ENCODE measurements around the gene ESPN. TPM values are rescaled to one million over a fixed set of nuclear protein-coding genes. Genes with fewer than 3 reads are reported as not detected.

ESPN gene
- polyA plus RNA-seq, 1 of the 3 experiments (the other 2 are of a cell fraction) = 0.33 TPM

DNA sequence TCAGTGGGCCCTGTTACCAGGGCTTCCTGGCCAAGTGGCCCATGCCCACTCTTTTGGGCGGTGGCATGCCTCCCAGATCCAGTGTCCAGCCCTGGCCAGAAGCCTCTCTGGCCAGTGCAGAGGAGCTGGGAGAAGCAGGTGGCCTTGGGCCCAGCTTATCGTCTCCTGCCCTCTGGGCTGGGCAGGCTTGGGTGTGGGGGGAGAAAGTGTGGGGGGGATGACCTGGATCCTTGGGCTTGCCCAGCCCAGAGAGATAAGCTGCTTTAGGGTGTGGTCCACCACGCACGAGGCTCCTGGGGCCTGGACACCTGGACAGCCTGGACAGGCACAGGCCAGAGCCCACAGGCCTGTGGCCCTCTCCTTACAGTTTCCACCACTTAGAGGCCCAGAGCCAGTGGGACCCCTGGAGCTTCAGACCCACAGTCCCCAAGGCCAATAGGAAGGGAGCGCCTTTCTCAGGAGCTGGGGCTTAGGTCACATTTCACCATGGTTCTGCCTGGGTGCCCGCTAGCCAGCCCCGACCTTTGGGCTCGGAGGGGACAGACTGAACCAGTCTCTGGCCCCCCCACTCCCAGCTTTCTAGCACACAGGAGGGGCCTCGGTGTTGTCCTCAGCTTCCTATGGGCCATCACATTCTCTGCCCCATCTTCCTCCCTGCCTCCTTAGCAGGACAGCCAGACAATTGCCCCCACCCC lies 1.8 kb downstream of the ESPN start:
- H3K4me3 ChIP-seq (ENCODE audit: low read depth in 2 of 2, low read length in 1 of 2) = no peak overlapping the region
- WGBS (ENCODE audit: low lambda C conversion rate) = 80% methylated on average over 1 of the region's 9 CpGs
- H2AFZ ChIP-seq (ENCODE audit: low read depth) = no peak overlapping the region
- no peak for DNase-seq
- H3K79me2 ChIP-seq (ENCODE audit: insufficient read depth) = no peaks in the 10 kb centered on the region
- H3K4me1 ChIP-seq (ENCODE audit: control insufficient read depth in 1 of 2, insufficient read depth in 2 of 2, low read depth in 1 of 2, low read length in 1 of 2) = peaks cover 6 to 14% of the 10 kb centered on the region in 2 experiments; a peak in 1 of 4 replicates
- H3K36me3 ChIP-seq (replicated peaks in 1 of 2; ENCODE audit: control insufficient read depth in 1 of 2, insufficient read depth in 2 of 2, low read length in 1 of 2) = no peaks in the 10 kb centered on the region
- H4K20me1 ChIP-seq (ENCODE audit: insufficient read depth) = no peaks in the 10 kb centered on the region
- H3K9me3 ChIP-seq = no peaks in the 10 kb centered on the region
- POLR2A ChIA-PET = no interaction called here
- no peak overlapping the region for H3K4me2 ChIP-seq
- H3K9ac ChIP-seq = no peak overlapping the region
- no peaks in the 10 kb centered on the region for H3F3A ChIP-seq (replicated peaks; ENCODE audit: insufficient read depth)
- CTCF ChIA-PET = interaction anchor here (0.6 to 16.1 kb wide), 7 partner anchors 12 to 195 kb away, joined by 3 to 290 read pairs (median 6); no protein-coding TSS in a partner anchor
- no peaks in the 10 kb centered on the region for H3K9me2 ChIP-seq
- peaks cover 17% of the 10 kb centered on the region for H3K27me3 ChIP-seq (ENCODE audit: insufficient read depth)
- no peak overlapping the region for H3K27ac ChIP-seq (ENCODE audit: low read depth in 2 of 2, low read length in 1 of 2)
- TF ChIP-seq SIN3A (IDR thresholded peaks at IDR 0.05; ENCODE audit: borderline replicate concordance, low read depth, low read length) (no peak), RXRA (IDR thresholded peaks at IDR 0.05; ENCODE audit: borderline replicate concordance, low read depth) (no peak)

DNA sequence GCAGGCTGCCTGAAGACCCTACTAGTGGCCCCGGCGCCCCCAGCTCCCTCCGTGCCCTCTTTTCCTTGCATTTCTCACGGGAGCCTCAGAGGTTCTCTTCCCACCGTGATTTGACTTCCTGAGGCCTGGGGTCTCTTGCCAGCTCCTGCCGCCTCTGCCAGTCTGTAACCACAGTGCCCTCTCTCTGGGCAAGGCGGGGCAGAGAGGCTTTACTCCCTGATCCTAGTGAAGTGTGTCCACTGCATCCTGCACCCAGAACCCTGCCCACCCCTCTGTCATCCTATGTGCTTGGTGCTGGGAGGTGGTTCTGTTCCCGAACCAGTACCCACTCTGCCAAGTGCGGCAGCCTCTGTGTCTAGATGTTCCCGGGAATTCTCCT lies 2.4 kb downstream of the ESPN start:
- Histone ChIP-seq H3K9ac (no peak overlapping the region), H3K4me2 (no peak overlapping the region), H3K36me3 (replicated peaks in 1 of 2; ENCODE audit: control insufficient read depth in 1 of 2, insufficient read depth in 2 of 2, low read length in 1 of 2) (no peaks in the 10 kb centered on the region), H3K4me1 (ENCODE audit: control insufficient read depth in 1 of 2, insufficient read depth in 2 of 2, low read depth in 1 of 2, low read length in 1 of 2) (peaks cover 6 to 14% of the 10 kb centered on the region in 2 experiments; a peak in 1 of 4 replicates), H3K27ac (ENCODE audit: low read depth in 2 of 2, low read length in 1 of 2) (no peak overlapping the region), H3K9me3 (no peaks in the 10 kb centered on the region), H3K9me2 (no peaks in the 10 kb centered on the region), H3K4me3 (ENCODE audit: low read depth in 2 of 2, low read length in 1 of 2) (no peak overlapping the region), H4K20me1 (ENCODE audit: insufficient read depth) (no peaks in the 10 kb centered on the region), H2AFZ (ENCODE audit: low read depth) (no peak overlapping the region), H3K79me2 (ENCODE audit: insufficient read depth) (no peaks in the 10 kb centered on the region), H3K27me3 (ENCODE audit: insufficient read depth) (peaks cover 17% of the 10 kb centered on the region), H3F3A (replicated peaks; ENCODE audit: insufficient read depth) (no peaks in the 10 kb centered on the region)
- WGBS (ENCODE audit: low lambda C conversion rate) = 80% methylated on average over 6 of the region's 10 CpGs
- ChIA-PET CTCF (interaction anchor here (1.0 to 16.1 kb wide), 6 partner anchors 11 to 180 kb away, joined by 3 to 290 read pairs (median 8); no protein-coding TSS in a partner anchor), POLR2A (no interaction called here)
- TF ChIP-seq FOXM1 (IDR thresholded peaks at IDR 0.05; ENCODE audit: low read depth) = no peak
- TF ChIP-seq GABPA (IDR thresholded peaks at IDR 0.05; ENCODE audit: low read depth) = no peak
- TF ChIP-seq, protein P1, sequence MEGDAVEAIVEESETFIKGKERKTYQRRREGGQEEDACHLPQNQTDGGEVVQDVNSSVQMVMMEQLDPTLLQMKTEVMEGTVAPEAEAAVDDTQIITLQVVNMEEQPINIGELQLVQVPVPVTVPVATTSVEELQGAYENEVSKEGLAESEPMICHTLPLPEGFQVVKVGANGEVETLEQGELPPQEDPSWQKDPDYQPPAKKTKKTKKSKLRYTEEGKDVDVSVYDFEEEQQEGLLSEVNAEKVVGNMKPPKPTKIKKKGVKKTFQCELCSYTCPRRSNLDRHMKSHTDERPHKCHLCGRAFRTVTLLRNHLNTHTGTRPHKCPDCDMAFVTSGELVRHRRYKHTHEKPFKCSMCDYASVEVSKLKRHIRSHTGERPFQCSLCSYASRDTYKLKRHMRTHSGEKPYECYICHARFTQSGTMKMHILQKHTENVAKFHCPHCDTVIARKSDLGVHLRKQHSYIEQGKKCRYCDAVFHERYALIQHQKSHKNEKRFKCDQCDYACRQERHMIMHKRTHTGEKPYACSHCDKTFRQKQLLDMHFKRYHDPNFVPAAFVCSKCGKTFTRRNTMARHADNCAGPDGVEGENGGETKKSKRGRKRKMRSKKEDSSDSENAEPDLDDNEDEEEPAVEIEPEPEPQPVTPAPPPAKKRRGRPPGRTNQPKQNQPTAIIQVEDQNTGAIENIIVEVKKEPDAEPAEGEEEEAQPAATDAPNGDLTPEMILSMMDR (IDR thresholded peaks at IDR 0.05) = no peak
- no peak for TF ChIP-seq TAF1 (IDR thresholded peaks at IDR 0.05; ENCODE audit: borderline replicate concordance, low read depth, low read length)
- TF ChIP-seq ELF1 (IDR thresholded peaks at IDR 0.05) = no peak
- TF ChIP-seq, protein P2, sequence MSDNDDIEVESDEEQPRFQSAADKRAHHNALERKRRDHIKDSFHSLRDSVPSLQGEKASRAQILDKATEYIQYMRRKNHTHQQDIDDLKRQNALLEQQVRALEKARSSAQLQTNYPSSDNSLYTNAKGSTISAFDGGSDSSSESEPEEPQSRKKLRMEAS (IDR thresholded peaks at IDR 0.05; ENCODE audit: low read depth) = no peak
- TF ChIP-seq EZH2phosphoT487 (IDR thresholded peaks at IDR 0.05; ENCODE audit: borderline replicate concordance, low read depth) = no peak
- no peak for TF ChIP-seq SMC3 (IDR thresholded peaks at IDR 0.05; ENCODE audit: low read depth, low read length)
- TF ChIP-seq, protein P3, sequence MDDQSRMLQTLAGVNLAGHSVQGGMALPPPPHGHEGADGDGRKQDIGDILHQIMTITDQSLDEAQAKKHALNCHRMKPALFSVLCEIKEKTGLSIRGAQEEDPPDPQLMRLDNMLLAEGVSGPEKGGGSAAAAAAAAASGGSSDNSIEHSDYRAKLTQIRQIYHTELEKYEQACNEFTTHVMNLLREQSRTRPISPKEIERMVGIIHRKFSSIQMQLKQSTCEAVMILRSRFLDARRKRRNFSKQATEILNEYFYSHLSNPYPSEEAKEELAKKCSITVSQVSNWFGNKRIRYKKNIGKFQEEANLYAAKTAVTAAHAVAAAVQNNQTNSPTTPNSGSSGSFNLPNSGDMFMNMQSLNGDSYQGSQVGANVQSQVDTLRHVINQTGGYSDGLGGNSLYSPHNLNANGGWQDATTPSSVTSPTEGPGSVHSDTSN (IDR thresholded peaks at IDR 0.05) = no peak
- TF ChIP-seq FOSL2 (IDR thresholded peaks at IDR 0.05; ENCODE audit: borderline replicate concordance, low read depth) = no peak
- DNase-seq = no peak

Measured in SK-N-SH (cell line).